OCI-M1 (cell line): ENCODE results near the gene CBLC.

Source experiments
- DNase-seq: peaks from one replicate; lab custom pipeline; 2025; lab: John Stamatoyannopoulos, UW

Gene CBLC, protein sequence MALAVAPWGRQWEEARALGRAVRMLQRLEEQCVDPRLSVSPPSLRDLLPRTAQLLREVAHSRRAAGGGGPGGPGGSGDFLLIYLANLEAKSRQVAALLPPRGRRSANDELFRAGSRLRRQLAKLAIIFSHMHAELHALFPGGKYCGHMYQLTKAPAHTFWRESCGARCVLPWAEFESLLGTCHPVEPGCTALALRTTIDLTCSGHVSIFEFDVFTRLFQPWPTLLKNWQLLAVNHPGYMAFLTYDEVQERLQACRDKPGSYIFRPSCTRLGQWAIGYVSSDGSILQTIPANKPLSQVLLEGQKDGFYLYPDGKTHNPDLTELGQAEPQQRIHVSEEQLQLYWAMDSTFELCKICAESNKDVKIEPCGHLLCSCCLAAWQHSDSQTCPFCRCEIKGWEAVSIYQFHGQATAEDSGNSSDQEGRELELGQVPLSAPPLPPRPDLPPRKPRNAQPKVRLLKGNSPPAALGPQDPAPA

DNA sequence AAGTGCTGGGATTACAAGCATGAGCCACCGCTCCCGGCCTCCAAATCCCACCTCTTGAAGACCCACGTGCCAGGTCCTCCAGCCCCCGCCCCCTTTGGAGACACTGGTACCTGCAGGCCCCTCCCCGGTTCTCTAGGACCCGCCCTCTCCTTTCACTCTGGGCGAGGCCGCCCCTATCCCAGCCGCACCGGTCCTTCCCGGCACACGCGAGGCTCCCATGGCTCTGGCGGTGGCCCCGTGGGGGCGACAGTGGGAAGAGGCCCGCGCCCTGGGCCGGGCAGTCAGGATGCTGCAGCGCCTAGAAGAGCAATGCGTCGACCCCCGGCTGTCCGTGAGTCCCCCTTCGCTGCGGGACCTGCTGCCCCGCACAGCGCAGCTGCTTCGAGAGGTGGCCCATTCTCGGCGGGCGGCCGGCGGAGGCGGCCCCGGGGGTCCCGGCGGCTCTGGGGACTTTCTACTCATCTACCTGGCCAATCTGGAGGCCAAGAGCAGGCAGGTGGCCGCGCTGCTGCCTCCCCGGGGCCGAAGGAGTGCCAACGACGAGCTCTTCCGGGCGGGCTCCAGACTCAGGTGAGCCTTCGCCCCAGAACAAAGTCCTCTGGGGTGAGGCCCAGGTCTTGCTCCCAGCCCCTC is at the start of gene CBLC:
CBLC (plus strand) TSS at position 176 of the 633 bp plus-strand sequence; CDS start at position 218, 42 bp downstream.
- no peak for DNase-seq

DNA sequence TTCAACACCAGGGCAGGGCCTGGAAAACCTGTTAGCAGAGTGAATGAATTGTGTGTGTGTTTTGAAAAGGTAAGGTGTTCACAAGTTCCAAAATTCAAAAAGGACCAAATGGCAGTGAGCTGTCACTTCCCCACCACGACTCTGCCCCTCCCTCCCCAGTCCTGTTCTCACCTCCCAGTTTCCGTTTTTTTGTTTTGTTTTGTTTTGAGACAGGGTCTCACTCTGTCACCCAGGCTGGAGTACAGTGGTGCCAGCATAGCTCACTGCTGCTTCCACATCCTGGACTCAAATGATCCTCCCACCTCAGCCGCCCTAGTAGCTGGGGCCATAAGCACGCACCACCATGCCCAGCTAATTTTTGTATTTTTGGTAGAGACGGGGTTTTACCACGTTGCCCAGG is 49.5 kb upstream of the CBLC start:
- no peak for DNase-seq

DNA sequence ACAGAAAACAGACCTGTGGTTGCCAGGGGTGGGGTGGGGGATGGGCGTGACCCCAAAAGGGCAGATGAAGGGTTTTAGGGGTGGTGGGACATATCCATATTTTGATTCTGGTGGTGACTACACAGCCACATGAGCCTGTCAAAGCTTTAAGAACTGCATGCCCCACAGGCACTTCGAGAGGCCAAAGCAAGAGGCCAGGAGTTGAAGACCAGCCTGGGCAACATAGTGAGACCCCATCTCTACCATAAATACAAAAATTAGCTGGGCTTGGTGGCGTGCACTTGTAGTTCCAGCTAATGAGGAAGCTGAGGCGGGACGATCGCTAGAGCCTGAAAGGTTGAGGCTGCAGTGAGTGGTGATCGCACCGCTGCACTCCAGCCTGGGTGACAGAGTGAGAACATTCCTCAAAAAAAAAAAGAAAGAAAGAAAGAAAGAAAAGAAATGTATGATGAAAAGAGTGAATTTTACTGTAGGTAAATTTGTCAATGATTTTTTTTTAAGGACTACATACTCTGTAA is 48.1 kb upstream of the CBLC start:
- DNase-seq = no peak

DNA sequence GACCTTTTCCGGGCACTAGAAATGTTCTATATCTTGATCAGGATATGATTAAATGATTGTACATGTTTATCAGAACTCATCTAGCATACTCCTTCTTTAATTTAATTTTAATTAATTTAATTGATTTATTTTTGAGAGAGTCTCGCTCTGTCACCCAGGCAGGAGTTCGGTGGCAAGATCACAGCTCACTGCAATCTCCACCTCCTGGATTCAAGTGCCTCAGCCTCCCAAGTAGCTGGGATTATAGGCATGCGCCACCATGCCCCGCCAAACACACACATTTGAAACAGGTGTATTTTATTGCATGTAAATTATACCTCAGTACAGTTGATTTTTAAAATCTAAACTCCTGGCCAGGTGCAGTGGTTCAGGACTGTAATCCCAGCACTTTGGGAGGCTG is 46.6 kb upstream of the CBLC start:
- DNase-seq = no peak

DNA sequence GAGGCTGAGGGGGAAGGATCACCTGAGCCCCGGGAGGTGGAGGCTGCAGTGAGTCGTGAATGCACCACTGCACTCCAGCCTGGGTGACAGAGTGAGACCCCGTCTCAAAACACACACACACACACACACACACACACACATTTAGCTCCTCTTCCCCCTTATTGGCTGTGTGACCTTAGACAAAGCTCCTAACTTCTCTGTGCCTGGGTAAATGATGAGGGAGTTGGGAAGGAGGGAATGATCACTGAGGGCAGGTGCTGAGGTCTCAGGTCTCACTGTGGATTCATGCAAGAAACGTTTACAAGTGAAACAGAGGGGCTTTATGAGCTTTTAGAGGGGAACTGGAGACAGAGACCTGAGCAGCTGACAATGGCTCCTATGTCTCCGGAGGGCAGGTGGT is 46.1 kb upstream of the CBLC start:
- DNase-seq = no peak

DNA sequence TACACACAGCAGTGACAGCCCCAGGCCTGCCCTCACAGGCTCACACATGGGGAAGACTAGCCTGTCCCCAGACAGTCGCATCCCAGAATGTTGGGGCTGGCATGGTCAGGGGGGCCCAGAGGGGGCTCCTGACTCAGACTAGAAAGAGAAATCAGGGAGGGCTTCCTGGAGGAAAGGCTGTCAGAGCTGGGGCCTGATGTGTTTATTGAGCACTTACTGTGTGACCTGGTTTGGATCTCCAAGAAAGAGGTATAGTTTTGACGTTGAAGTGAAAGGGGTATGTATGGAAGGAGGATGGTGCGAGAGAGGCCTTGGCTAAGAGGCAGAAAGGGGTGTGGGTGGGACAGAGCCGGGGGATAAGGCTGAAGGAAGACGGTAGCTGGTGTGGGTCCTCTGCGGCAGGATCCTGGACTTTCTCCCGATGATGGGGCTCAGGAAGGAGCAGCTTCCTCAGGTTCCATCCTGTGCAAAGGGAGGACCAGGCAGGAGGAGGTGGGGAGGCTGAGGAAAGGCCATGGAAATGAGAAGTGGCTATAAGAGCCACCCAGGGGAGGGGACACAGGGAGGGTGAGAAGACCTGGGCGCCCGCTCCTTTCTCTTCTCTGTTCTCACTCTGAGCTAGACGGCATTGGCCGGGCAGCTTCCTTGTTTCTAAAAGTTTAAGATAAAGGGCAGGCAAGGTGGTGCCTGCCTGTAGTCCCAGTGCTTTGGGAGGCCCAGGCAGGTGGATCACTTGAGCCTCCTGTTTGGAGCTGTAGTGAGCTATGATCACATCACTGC is 45.3 kb upstream of the CBLC start:
- DNase-seq = peak; percentile 30

DNA sequence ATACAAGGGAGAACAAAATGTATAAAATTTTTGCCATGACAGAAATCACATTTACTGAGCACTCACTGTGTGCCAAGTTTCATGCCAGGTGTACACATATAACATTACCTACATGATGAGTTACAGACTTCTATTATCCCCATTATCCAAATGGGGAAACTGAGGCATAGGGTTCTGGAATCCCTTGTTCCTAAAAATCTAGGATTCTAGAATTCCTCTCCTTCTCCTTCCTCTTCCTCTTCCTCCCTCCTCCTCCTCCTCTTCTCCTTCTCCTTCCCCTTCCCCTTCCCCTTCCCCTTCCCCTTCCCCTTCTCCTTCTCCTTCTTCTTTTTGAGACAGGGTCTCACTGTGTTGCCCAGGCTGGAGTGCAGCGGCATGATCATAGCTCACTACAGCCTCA is 43.3 kb upstream of the CBLC start:
- DNase-seq = no peak

DNA sequence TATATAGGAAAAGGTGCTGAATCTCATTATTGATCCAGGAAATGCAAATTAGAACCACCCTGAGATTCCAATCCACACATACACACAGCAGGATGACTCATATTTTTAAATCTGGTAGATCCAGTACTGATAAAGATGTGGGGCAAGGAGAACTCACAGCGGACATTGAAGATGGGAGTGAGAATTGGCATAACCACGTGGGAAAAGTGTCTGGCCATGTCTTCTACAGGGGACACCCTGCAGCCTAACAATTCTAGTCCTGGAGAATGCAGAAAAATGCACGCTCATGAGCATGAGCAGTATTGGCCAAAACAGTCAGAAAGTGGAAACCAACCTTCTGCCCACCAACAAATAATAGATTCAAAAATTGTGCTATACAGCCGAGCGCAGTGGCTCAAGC is 42.7 kb upstream of the CBLC start:
- DNase-seq = no peak

DNA sequence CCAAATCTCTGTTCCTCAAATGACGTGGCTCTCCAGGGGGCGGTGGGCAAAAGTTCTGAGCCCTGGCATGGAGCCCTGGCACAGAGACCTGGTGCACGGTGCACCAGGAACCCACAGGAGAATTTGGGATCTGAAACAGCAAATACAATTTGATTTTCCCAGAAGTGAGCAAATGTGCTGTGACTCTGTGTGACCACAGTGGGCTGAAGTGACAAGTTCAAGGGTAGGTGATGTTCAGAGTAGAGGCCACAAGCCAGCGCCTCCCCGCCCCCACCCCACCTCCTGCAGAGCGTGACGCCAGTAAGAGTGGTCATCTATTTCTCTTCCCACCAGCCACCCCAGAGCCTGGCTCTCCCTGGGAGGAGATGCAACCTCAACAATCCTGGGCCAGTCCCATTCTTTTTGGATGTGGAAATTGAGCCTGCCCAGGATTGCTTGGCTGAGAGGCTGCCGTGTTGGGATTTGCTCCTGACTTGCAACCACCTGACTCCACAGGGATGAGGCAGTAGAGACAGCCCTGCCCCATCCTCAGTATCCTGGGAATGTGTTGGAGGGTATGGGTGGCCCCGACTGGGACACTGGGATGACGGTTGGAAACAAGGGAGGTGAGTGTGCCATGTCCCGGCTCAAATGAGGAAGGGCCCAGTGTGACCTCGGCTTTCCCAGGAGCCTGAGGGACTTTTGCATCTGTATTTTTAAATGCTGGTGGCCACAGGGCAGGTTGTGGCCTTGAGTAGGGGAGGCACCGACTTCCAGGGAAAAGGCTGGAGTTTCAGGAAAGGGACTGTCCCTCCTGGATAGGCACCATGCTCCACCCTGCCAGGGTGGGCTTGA is 40.2 kb upstream of the CBLC start:
- no peak for DNase-seq

DNA sequence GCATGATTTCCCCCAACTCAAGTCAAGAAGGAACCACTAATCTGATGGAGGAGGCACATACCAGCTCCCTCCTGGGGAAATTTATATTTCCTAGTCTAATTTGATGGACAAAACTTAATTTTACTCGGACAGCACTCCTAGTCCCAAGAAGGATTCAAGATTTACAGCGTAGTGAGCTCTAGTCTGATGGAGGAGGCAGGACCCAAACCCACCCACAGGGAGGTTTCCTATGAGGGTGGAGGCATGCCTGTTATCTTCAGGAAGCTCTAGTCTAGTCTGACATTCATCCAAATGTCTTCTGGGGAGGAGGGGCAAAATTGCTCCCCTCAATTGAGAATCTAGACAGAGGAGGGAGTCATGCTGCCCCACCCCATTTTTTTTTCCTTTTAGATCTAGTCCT is 39.6 kb upstream of the CBLC start:
- DNase-seq = no peak

DNA sequence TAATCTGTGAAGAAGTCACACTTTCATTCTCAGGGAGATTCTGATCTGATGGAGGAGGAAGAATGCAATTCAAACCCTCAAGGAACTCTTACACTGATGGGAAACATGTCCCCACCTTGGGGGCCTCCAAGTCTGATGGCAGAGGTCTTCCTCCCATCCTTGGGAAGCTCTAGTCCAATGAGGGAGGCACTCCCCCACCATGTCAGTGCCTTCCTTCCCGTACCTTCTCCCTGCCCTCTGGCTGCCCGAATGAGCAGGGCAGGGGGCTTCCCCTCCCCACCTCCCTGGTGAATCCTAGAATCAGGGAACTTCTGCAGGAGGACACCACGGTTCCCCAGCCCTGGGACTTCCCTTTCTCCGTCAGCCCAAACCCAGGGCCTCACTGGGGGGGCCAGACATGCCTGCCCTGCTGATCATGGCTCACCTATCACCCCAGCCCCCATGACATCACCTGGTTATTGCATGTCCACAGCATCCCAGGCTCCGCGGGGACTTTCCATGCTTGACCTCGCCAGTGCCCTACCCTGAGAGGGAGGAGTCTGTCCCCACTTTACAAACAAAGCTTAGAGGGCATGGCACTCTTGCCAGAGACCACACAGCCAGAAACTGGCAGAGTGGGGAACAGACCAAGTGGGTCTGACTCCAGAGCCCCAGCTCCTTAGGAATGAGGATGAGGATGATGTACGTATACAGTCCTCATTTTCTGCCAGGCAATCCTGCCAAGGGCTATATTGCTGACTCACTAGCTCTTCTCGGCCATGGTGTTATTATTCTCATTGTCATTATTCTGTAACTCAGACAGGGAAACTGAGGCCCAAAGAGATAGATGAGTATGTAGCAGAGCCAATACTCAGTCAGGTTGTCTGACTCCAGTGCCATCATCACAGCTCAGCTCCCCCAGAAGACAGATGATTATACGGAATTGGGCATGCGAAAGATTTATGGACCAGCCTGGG is 38.8 kb upstream of the CBLC start:
- DNase-seq = no peak

DNA sequence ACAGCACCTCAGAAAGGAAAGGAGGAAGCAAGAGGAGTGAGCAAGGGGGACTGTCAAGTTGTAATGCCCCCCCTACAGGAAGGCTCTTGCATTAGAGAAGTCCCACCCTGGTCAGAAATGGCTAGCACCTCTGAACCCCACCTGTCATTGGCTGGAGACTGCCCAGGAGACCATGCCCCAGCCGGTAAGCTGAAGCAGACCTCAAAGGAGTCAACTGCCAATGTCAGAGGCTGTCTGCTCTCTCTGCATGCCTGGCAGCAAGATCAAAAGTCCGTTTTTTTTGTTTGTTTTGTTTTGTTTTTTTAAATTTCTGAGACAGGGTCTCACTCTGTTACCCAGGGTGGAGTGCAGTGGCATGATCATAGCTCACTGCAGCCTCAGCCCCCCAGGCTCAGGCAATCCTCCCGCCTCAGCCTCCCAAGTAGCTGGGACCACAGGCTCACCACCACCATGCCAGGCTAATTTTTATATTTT is 37.3 kb upstream of the CBLC start:
- peak; percentile 51 for DNase-seq

DNA sequence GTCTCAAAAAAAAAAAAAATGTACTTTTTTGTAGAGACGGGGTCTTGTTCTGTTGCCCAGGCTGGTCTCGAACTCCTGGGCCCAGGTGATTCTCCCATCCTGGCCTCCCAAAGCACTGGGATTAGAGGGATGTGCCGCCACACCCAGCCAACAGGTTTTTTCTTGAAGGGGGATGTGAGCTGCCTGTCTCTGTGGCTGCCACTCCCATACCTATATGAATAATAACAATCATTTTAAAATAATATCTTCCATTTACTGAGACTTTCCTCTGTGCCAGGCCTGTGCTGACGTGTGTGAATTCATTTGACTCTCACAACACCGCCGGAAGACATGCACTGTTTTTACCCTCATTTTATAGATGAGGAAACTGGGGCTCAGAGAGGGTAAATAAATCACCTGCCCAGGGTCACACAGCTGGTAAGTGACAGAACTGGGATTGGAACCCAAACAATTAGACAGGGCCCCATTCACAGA is 36.4 kb upstream of the CBLC start:
- no peak for DNase-seq

DNA sequence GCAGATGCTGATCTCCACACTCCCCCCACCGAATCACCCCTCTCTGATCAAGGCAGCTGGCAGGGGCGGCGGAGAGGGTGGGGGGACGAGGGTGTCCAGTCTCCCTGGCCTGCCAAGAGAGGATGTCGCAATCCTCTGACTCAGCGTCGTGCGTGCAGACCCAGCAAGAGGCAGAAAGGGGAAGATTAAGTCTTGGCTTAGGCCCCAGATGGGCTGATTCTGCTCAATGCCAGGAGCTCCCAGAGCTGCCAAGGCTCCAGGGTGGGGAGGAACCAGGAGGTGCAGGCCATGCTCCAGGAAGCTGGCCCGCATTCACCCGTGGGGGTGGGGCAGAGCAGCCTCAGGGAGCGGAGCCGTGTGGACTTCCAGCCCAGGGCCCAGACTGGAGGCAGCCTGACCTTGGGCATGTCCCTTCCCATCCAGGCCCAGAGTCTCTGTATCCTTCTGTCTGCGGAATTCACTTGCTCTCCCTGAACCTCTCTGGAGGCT is 35.8 kb upstream of the CBLC start:
- peak; percentile 99 for DNase-seq

DNA sequence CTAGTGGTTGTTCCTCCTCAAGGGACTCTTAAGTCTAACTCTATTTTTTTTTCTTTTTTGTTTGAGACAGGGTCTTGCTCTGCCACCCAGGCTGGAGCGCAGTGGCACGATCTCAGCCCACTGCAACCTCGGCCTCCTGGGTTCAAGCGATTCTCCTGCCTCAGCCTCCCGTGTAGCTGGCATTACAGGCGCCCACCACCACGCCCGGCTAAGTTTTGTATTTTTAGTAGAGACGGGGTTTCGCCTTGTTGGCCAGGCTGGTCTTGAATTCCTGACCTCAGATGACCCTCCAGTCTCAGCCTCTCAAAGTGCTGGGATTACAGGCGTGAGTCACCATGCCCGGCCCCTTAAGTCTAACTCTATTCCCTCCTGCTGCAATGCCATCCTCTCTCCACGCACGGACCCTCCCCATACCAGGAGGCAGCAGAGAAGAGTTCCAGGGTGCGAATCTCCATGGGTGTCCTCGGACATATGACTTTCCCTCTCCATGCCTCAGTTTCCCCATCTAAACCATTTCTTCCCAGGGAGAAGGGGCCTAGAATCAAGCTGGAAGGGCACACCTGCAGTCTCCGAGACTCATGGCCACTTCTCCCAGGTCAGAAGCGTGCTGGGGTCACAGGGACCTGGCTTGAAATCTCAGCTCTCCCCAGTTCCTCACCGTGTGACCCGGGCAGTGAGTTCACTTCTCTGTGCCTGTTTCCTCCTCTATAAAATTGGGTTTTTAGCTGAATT is 35.2 kb upstream of the CBLC start:
- no peak for DNase-seq

DNA sequence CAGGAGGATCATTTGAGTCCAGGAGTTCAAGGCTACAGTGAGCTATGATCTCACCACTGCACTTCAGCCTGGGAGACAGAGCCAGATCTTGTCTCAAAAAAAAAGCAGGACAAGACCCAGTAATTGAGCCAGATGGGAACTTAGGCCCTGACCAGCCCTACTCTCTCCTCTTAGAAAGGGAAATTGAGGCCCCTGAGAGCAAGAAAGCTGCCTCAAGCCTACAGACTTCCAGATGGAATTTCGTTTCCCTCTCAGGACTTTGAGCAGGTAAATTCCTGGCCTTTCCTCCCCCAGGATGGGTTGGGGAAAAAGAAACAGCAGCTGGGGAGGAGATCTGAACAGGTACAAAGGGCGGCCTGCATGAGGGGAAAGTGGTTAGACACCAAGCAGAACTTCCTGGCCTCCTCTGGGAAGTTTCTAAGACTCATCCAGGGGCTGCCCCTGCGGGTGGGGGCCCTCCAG is 32.8 kb upstream of the CBLC start:
- DNase-seq = no peak

DNA sequence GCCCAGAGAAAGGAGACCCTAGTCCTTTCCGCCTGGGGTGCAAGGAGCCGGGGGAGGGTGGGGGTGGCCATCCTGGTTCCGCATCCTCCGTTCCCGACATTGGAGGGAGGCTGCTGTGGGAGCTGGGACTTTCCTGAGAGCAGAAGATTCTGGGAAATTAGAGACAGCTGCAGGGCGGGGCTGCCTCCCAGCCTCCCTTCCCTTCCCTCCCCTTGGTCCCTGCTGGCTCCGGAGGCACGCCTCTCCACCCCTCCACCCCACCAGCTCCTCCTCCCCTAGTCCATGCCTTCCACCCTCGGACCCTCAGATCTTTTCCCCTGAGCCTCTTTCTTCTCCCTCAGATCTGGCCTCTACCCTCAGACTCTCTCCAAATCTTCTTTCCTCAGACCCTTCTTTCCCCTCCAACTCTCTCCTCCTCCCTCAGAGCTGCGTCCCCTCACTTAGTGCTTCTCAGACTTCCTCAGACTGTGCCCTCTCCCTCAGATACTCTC is 32.3 kb upstream of the CBLC start:
- no peak for DNase-seq

DNA sequence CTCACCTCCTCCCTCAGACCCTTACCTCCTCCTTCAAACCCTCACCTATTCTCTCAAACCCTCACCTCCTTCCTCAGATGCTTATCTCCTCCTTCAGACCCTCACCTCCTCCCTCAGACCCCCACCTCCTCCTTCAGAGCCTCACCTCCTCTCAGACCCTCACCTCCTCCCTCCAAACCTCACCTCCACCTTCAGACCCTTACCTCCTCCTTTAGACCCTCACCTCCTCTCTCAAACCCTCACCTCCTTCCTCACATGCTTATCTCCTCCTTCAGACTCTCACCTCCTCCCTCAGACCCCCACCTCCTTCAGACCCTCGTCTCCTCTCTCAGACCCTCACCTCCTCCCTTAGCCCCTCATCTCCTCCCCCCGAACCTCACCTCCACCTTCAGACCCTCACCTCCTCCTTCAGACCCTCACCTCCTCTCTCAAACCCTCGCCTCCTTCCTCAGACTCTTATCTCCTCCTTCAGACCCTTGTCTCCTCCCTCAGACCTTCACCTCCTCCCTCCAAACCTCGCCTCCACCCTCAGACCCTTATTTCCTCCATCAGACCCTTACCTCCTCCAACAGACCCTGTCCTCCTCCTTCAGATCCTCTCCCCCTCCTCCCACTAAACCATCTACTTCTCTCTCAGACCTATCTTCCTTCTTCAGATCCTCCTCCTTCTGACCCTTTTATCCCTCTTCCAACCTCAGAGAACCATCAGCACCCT is 31.6 kb upstream of the CBLC start:
- no peak for DNase-seq

DNA sequence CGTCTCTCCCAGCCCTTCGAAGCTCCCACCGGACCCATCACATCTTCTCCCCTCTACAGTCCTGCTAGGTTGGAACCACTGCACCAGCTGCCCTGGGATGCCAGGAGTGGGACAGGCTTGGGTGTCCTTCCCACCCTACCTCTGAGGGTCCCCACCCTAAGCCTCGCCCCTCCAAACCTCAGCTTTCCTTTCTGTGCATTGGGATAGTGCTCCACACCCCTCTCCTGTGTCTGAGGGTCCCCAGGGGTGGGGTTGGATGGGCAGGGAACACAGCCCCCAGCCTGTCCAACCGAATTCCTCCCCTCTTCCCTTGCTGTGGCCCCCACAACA is 31.1 kb upstream of the CBLC start:
- no peak for DNase-seq
